Activated CD8-positive, alpha-beta memory T cell treated with anti-CD3 and anti-CD28 coated beads, Interleukin-2, amount 10 ng/mL, durations not matched to agents 7 days and 5 days (primary cell): ENCODE results near the gene ZIC5. TPM values are rescaled to one million over a fixed set of nuclear protein-coding genes. Genes with fewer than 3 reads are reported as not detected.

Experiments
- ATAC-seq: fragments of 150-1000 bp; cut with Tn5 transposase; one replicate; pipeline ENCODE4 v1.10.0; 2021; ENCODE audit warnings: moderate library complexity
- CTCF ChIA-PET: fragments of 350-600 bp; sonication (Branson Sonifier 250); formaldehyde crosslinking; loops from one replicate; lab custom pipeline; 2021; ENCODE audit warnings: antibody characterized with exemption; lab: Charles Lee
- DNase-seq: peaks from one replicate; pipeline ENCODE4 v3.0.0-alpha.2; 2020
- H3K27ac Mint-ChIP-seq: one replicate; pipeline ENCODE4 v1.8.0; 2021; ENCODE audit warnings: mild to moderate bottlenecking, mixed read lengths
- H3K27me3 Mint-ChIP-seq: one replicate; pipeline ENCODE4 v1.8.0; 2021; ENCODE audit warnings: mixed read lengths
- H3K36me3 Mint-ChIP-seq: one replicate; pipeline ENCODE4 v1.8.0; 2021; ENCODE audit warnings: mild to moderate bottlenecking, mixed read lengths
- H3K4me1 Mint-ChIP-seq: one replicate; pipeline ENCODE4 v1.8.0; 2021; ENCODE audit warnings: mixed read lengths
- H3K4me3 Mint-ChIP-seq: one replicate; pipeline ENCODE4 v1.8.0; 2021; ENCODE audit warnings: mild to moderate bottlenecking, moderate library complexity, mixed read lengths
- H3K9me3 Mint-ChIP-seq: one replicate; pipeline ENCODE4 v1.8.0; 2022; ENCODE audit warnings: low read depth, mixed read lengths
- total RNA-seq, 2 experiments: library from RNA; stranded (reverse); gene quantifications; one replicate each; pipeline ENCODE4 v1.2.3, GENCODE V29; 2021

ZIC5 gene
- total RNA-seq, 2 experiments from 2014 or later = not detected

DNA sequence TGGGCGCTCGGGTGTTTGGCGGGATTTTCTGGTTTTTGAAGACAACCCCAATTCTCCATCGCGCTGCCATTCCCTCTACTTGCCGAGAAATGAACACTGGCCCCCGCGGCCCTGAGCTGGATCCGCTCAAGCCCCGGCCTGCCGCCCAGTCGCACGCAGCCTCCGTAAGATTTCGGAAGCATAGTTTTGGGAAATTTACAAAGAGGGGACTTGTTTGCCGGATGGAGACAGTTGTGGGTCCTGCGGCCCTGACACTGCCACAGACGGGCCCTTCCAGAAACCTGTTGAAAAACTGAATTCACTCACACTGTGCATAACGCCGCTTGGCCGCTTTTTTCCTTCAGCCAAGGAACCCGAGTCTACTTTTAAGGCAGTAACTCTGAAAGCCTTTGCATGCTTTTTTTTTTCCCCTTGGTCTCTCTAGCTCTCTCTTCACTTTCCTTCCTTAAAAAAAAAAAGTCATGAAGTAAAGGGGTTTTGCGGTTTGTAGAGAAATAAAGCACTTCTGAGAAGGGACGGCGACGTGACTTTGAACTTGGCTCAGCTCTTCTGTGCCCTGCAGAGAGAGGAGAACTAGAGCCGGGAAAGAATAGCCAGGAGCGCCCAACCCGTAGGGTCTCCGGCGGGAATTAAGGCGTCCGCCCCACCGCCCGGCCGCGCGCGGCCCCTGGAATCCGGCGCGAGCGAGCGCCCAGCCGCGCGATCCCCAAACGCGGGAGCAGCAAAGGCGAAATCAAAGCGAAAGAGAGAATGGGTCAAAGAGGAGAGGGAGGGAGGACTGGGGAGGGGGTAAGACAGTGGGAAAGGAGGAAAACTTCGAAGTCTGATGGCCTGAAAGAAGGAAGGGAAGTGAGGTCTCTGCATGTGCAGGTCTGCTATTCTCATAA lies 6.6 kb upstream of the ZIC5 start:
- ATAC-seq = no peak
- no peaks in the 10 kb centered on the region for H3K9me3 Mint-ChIP-seq
- DNase-seq = peak; percentile 39
- H3K4me1 Mint-ChIP-seq = peaks cover 19% of the 10 kb centered on the region
- peaks cover 1% of the 10 kb centered on the region for H3K36me3 Mint-ChIP-seq
- no peak overlapping the region for H3K27ac Mint-ChIP-seq
- CTCF ChIA-PET = interaction anchor here (0.5 to 1.0 kb wide), 2 partner anchors 14 to 40 kb away, joined by 3 read pairs; no protein-coding TSS in a partner anchor
- H3K27me3 Mint-ChIP-seq = peaks cover 72% of the 10 kb centered on the region
- H3K4me3 Mint-ChIP-seq = no peak overlapping the region

DNA sequence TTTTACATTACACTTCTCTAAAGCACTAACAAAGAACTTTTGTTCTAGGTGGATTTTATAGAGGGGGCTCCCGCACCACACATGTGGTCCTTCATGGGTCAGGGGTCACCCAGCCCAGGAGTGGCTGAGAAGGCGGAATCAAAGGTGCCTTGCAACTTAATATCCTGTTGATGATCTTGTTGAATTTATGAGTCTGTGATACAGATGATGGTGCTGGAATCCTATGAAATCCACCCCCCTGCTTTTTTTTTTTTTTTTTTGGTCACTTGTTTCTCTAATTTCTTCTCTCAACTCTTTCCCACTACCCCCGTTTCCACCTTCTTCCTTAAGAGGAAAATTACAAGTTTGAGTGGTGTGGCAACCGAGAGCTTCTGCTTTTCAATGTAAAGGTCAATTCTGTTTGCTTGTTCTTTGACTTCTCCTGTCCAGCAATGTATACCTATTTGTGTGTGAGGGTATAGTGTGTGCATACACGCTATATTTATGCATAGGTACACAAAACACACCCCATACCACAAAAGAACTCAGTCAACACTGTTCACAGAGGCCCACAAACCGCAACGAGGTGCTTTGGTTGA lies 5.9 kb upstream of the ZIC5 start:
- Mint-ChIP-seq H3K4me1 (peaks cover 13% of the 10 kb centered on the region), H3K4me3 (no peak overlapping the region)
- CTCF ChIA-PET = interaction anchor here (1.0 kb wide), 1 partner anchor 15 kb away, joined by 3 read pairs; no protein-coding TSS in a partner anchor

DNA sequence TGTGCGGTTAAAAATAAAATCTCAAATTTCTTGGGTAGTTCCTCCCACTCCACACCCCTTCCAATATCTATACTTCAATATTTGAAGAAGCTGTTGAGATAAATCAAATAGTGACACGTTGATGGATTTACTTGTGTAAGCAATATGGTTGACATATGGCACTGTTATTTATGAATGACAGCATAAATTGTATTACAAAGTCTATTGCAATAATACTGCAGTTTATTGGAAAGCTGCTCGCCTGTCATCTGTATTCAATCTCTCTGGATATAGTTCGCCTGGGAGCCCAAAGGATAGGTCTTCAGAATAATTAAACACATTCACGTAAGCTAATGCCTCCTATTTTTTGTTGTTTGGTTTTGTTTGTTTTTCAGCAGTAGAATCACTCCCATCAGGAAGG lies 5.0 kb upstream of the ZIC5 start:
- DNase-seq (no peak), ATAC-seq (no peak)
- peaks cover 13% of the 10 kb centered on the region for H3K4me1 Mint-ChIP-seq
- H3K36me3 Mint-ChIP-seq = no peaks in the 10 kb centered on the region
- peaks cover 80% of the 10 kb centered on the region for H3K27me3 Mint-ChIP-seq
- H3K4me3 Mint-ChIP-seq = no peak overlapping the region
- H3K9me3 Mint-ChIP-seq = no peaks in the 10 kb centered on the region
- CTCF ChIA-PET = no interaction called here
- H3K27ac Mint-ChIP-seq = no peak overlapping the region

More for the DNA sequence above, 5.9 kb upstream of the ZIC5 start:
- DNase-seq (no peak), ATAC-seq (no peak)
- Mint-ChIP-seq H3K27ac (no peak overlapping the region), H3K36me3 (no peaks in the 10 kb centered on the region), H3K27me3 (peaks cover 72% of the 10 kb centered on the region), H3K9me3 (no peaks in the 10 kb centered on the region)

DNA sequence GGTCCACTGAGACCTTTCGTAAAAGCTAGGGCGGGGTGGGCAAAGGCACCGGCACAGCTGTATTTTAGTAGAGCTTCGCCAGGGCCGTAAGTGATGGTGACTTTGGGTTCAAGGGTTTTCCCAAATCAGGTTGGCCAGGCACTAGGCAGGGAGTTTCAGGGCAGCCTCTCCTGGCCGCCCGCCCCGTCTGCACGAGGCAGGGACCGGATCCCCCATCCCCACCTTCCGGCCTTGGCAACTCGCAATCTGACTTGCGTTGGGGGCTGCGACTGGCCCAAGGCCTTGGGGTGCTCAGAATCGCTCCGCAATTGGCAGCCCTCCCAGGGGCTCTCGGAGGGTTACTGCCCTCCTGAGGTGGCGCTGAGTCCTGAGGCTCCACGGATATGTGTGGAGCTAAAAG lies 4.1 kb upstream of the ZIC5 start:
- Mint-ChIP-seq H3K9me3 (no peaks in the 10 kb centered on the region), H3K27ac (no peak overlapping the region), H3K36me3 (no peaks in the 10 kb centered on the region), H3K4me1 (peaks cover 15% of the 10 kb centered on the region), H3K27me3 (peaks cover 83% of the 10 kb centered on the region), H3K4me3 (no peak overlapping the region)
- no peak for ATAC-seq
- DNase-seq = peak; percentile 21
- CTCF ChIA-PET = no interaction called here

DNA sequence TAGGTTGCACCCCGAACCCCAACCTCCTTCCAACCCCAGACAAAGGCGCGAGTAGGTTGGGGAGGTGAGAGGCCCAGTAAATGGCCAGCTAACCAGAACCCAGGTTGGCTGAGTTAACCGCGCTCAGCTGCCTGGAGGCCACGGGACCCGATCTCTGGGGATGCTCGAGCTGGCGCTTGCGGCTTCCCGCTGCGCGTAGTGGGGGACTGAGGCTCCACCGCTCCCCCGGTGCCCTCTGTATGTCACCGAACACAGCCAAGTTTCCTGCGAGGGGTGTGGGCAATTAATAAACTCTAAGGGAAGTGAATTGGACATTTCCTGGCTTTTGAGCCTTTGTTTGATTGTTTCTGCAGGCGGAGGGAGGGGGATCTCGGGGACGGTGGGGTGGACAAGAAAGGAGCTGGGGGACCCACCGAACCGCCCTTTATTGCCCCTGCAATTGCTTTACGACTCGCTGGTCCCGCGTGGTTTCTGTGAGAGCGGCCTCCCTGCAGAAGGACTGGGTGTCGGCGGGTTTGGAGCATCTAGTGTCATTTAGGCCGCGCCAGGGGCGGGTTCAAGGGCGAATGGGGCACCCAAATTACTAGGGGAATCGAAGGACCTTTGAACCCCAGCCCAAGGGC lies 3.5 kb upstream of the ZIC5 start:
- no peak overlapping the region for H3K4me3 Mint-ChIP-seq
- ATAC-seq = no peak
- DNase-seq = peak; percentile 33
- peaks cover under 1% of the 10 kb centered on the region for H3K36me3 Mint-ChIP-seq
- no peak overlapping the region for H3K27ac Mint-ChIP-seq
- H3K4me1 Mint-ChIP-seq = peaks cover 17% of the 10 kb centered on the region
- CTCF ChIA-PET = interaction anchor here (1.4 to 1.6 kb wide), 2 partner anchors 15 to 18 kb away, joined by 3 to 4 read pairs; no protein-coding TSS in a partner anchor
- H3K9me3 Mint-ChIP-seq = no peaks in the 10 kb centered on the region
- peaks cover 84% of the 10 kb centered on the region for H3K27me3 Mint-ChIP-seq

DNA sequence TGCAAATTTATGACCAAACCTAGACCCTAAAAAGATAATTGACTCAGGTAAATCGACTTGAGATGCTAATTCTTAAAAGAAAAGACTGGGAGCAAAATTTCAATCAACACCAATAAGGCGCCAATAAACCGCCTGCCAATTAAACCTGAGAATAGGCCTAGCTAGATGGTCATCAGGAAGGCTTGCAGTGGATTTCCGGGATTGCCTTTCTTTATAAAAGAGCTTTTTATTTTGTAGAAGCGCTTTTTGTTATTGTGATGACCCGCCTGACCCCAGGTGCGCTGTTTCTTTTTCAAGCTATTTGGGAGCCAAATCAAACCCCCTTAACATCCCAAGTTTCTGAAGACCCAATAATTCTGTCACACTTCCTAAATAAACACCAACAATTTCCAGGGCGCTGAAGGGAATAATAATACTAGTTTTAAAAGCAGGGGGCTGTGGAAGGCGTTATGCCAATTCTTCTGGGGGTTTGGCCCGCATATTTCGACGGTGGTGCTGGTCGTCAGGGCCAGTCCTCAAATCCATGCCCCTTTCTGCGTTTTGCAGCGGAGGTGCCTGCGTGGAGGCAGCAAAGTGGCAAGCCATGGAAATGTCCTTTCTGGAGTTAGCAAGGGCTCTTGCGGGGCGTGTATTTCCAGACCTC lies 2.9 kb upstream of the ZIC5 start:
- peaks cover 20% of the 10 kb centered on the region for H3K4me1 Mint-ChIP-seq
- DNase-seq = no peak
- CTCF ChIA-PET = interaction anchor here (0.9 to 1.6 kb wide), 4 partner anchors 15 to 74 kb away, joined by 3 to 4 read pairs (median 3); no protein-coding TSS in a partner anchor
- H3K36me3 Mint-ChIP-seq = peaks cover 4% of the 10 kb centered on the region
- H3K4me3 Mint-ChIP-seq = no peak overlapping the region
- H3K27me3 Mint-ChIP-seq = peaks cover 86% of the 10 kb centered on the region
- no peak for ATAC-seq
- H3K9me3 Mint-ChIP-seq = no peaks in the 10 kb centered on the region
- peak overlapping the region; percentile 55 for H3K27ac Mint-ChIP-seq

DNA sequence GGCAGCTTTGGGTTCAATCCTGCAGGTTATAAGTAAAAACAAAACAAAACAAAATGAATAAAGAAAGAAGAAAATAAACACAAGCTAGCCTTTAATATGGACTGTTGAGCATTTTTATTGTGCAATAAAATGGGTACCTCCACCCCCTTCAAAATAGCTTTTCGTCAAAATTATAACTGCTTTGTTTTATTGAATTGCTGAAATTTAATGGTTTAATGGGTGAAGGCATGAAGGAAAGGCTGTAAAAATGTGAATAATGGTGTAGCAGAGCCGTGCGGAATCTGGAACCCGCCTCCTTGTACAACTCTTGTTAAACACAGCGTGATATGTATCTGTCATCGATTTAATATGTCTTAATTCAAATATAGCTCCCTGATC lies 2.2 kb upstream of the ZIC5 start:
- H3K9me3 Mint-ChIP-seq = no peaks in the 10 kb centered on the region
- ATAC-seq = no peak
- peaks cover 23% of the 10 kb centered on the region for H3K4me1 Mint-ChIP-seq
- H3K36me3 Mint-ChIP-seq = peaks cover 6% of the 10 kb centered on the region
- DNase-seq = no peak
- H3K27me3 Mint-ChIP-seq = peaks cover 87% of the 10 kb centered on the region
- H3K4me3 Mint-ChIP-seq = no peak overlapping the region
- peak overlapping the region; percentile 11 for H3K27ac Mint-ChIP-seq
- CTCF ChIA-PET = interaction anchor here (0.8 to 1.6 kb wide), 5 partner anchors 14 to 262 kb away, joined by 3 to 4 read pairs (median 3); no protein-coding TSS in a partner anchor

DNA sequence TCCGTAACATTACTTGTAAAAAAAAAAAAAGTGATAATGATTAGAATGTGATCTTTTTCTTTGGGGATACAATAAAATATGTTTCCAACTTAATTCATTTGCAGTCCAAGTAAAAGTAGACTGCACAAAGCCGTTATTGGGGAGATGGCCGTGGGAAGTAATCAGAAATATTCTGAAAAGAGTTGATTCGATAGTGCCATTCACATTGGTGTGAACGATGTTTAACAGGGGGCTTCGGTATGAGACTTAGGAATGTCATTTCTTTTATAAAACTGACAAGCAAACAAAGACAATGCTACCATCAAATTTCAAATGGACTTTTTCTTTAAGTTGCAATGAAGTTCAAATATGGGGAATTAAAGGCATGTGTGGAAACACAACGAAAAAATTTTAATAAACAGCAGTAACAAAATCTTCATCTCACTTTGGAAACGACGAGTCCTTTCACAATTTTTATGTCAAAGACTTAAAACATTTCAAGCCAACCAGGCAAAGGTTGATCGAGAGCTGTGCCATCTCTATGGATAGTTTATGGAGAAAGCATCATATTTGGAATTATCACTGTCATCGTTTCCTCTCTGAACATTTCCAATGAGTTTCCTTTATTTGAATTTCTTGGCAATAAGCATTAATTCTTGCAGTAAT lies 1.7 kb upstream of the ZIC5 start:
- no peaks in the 10 kb centered on the region for H3K9me3 Mint-ChIP-seq
- DNase-seq (no peak), ATAC-seq (no peak)
- H3K27me3 Mint-ChIP-seq = peaks cover 82% of the 10 kb centered on the region
- CTCF ChIA-PET = interaction anchor here (0.8 to 1.6 kb wide), 3 partner anchors 13 to 262 kb away, joined by 3 to 4 read pairs (median 3); no protein-coding TSS in a partner anchor
- no peak overlapping the region for H3K4me3 Mint-ChIP-seq
- peak overlapping the region; percentile 14 for H3K27ac Mint-ChIP-seq
- H3K36me3 Mint-ChIP-seq = peaks cover 6% of the 10 kb centered on the region
- H3K4me1 Mint-ChIP-seq = peaks cover 19% of the 10 kb centered on the region

DNA sequence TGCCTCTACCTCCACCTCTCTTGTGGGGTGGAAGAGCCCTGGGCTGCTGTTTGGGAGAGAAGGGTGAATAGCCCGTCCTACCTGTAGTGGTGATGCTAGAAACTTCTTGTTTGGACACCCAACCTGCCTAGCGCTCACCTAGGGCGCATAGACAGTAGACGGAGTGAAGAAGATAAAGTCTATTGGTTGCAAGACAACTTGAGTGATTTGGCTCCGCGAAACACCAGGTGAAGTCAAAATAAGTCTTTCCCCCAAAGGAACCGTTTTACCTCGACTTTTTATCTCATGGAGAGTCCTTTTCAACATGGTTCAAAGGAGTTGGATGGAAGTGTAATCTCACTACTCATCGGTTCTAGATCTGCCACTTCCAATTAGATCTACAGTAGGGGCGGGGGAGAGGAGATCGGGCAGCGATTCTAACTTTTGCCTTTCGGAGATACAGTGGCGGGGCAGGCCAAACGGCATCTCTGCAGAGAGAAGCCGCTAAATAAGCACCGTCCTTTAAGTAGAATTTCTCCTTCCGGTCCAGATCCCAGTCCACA lies 694 bp upstream of the ZIC5 start:
- no peak overlapping the region for H3K4me3 Mint-ChIP-seq
- H3K36me3 Mint-ChIP-seq = peaks cover 10% of the 10 kb centered on the region

DNA sequence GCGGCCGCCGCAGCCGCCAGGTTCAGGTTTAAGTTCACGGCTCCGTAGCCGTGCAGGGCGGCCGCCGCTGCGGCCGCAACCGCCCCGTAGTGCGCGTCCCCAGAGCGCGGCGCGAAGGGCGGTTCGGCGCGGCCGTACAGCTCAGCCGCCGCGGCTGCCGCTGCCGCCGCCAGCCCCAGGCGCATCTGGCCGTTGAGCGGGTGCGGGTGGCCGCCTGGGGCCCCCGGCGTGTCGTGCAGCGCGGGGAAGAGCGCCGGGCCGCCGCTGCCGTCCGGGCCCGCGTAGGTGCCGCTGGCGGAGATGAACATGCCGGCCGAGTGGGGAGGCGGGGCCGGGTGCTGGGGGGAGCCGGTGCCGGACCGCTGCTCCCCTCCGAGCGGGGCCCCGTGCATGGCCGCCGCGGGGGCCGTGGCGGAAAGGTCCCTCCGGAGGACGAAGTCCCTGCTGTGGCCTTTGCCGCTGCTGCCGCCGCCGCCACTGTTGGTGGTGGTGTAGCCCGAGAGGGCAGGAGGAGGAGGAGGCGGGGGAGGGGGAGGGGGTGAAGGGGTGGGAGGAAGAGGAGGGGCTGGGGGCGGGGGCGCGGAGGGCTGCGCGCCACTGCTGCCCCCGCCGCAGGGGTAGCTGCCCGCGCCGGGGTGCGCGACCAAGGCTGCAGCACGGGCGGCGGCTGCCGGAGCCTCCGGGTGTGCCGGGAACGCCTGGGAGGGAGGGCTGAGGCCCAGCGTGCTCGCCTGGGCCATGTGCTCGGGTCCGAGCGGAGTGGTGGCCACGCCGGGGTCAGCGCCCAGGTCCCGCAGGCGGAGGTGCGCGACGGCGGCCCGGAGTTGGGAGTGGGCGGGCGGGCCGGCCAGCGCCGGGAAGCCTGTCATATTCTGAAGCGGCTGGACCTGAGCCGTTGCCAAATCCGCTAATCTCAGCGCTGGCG lies 654 bp downstream of the ZIC5 start:
- CTCF ChIA-PET = interaction anchor here (0.6 to 2.1 kb wide), 3 partner anchors 15 to 315 kb away, joined by 3 to 10 read pairs (median 3); no protein-coding TSS in a partner anchor
- ATAC-seq (no peak), DNase-seq (no peak)
- peaks cover 79% of the 10 kb centered on the region for H3K27me3 Mint-ChIP-seq
- H3K4me1 Mint-ChIP-seq = peaks cover 16% of the 10 kb centered on the region
- no peak overlapping the region for H3K4me3 Mint-ChIP-seq
- peaks cover 10% of the 10 kb centered on the region for H3K36me3 Mint-ChIP-seq
- no peak overlapping the region for H3K27ac Mint-ChIP-seq
- H3K9me3 Mint-ChIP-seq = no peaks in the 10 kb centered on the region

More for the DNA sequence above, 694 bp upstream of the ZIC5 start:
- CTCF ChIA-PET = no interaction called here
- Mint-ChIP-seq H3K9me3 (no peaks in the 10 kb centered on the region), H3K27ac (peak overlapping the region; percentile 68), H3K4me1 (peaks cover 16% of the 10 kb centered on the region), H3K27me3 (peaks cover 80% of the 10 kb centered on the region)
- DNase-seq (no peak), ATAC-seq (no peak)

DNA sequence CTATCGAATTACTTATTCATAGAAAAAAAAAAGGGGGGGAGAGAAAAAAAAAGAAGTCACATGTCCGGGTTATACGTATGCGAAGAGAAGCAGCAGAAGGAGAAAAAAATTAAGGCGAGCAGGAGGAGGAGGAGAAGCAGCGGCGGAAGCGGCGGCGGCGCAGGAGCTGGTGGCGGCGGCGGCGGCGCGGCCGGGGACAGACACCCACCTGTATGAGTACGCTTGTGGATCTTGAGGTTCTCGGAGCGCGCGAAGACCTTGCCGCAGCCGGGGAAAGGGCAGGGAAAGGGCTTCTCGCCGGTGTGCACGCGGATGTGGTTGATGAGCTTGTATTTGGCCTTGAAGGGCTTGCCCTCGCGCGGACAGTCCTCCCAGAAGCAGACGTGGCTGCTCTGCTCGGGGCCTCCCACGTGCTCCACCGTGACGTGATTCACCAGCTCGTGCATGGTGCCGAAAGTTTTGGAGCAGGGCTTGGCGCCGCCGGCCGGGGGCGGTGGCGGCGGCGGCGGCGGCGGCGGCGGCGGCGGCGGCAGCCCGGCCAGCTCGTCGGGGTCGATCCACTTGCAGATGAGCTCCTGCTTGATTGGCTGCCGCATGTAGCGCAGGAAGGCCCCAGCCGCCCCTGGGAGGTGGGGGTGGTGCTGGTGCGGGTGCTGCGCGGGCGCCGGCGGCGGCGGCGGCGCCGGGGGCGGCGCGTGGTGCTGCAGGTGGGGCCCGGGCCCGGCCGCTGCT lies 1.5 kb downstream of the ZIC5 start:
- DNase-seq (peak; percentile 65), ATAC-seq (peak; percentile 59)
- peaks cover 16% of the 10 kb centered on the region for H3K4me1 Mint-ChIP-seq
- peaks cover 78% of the 10 kb centered on the region for H3K27me3 Mint-ChIP-seq
- H3K9me3 Mint-ChIP-seq = no peaks in the 10 kb centered on the region
- peak overlapping the region; percentile 84 for H3K27ac Mint-ChIP-seq
- H3K4me3 Mint-ChIP-seq = peak overlapping the region; percentile 67
- CTCF ChIA-PET = interaction anchor here (0.6 to 2.1 kb wide), 3 partner anchors 14 to 314 kb away, joined by 3 to 10 read pairs (median 3); no protein-coding TSS in a partner anchor
- H3K36me3 Mint-ChIP-seq = peaks cover 10% of the 10 kb centered on the region
